ENCODE results near the gene BAZ2A. TPM values are rescaled to one million over a fixed set of nuclear protein-coding genes. Genes with fewer than 3 reads are reported as not detected.
"Not testable (repeated sequence)": the region's sequence is repeated elsewhere in the genome, so short reads cannot be mapped to it uniquely, and the experiment has no call there.

BAZ2A gene
- total RNA-seq, 4 donors from 2014 or later: 40.5 to 65.8 (median 55.4) TPM

- ATAC-seq (no peak), DNase-seq (no peak)
- H3K4me1 ChIP-seq: no peaks in the 10 kb centered on the region
- H3K27ac ChIP-seq: no peak overlapping the region
- no peaks in the 10 kb centered on the region for H3K9me3 ChIP-seq
- no peak overlapping the region for H3K4me3 ChIP-seq
- peaks cover 3 to 8% of the 10 kb centered on the region in 2 donors for H3K36me3 ChIP-seq
- intact Hi-C loops (cut with DNase I; ENCODE audit: low total_unique reads) (no loop called here), in situ Hi-C loops (cut with MboI; ENCODE audit: low sequenced_read_pairs in 4 of 4) (no loop called here)
- TF ChIP-seq CTCF (IDR thresholded peaks at IDR 0.05 in 4 of 5, conservative IDR thresholded peaks at IDR 0.05 in 1 of 5): no peak
- no peak for TF ChIP-seq POLR2A (IDR thresholded peaks at IDR 0.05)
- H3K27me3 ChIP-seq: no peaks in the 10 kb centered on the region
These were observed 28.8 kb upstream of the BAZ2A start for GRCh38 chr12:56658921-56659320.

- no peaks in the 10 kb centered on the region for H3K27me3 ChIP-seq
- no peak for DNase-seq
- in situ Hi-C loops (cut with MboI; ENCODE audit: low sequenced_read_pairs in 4 of 4) (no loop called here), intact Hi-C loops (cut with DNase I; ENCODE audit: low total_unique reads) (no loop called here)
- H3K36me3 ChIP-seq: no peaks in the 10 kb centered on the region
- ATAC-seq: no peak
- H3K4me3 ChIP-seq: no peak overlapping the region
- TF ChIP-seq POLR2A (IDR thresholded peaks at IDR 0.05) (no peak), CTCF (IDR thresholded peaks at IDR 0.05 in 4 of 5, conservative IDR thresholded peaks at IDR 0.05 in 1 of 5) (no peak)
- no peaks in the 10 kb centered on the region for H3K9me3 ChIP-seq
- H3K27ac ChIP-seq: no peak overlapping the region
- H3K4me1 ChIP-seq: no peaks in the 10 kb centered on the region
These were observed 27.6 kb upstream of the BAZ2A start for GRCh38 chr12:56657416-56658379.

GRCh38 chr12:56653781-56654180, 23.7 kb upstream of the BAZ2A start:
- intact Hi-C loops (cut with DNase I; ENCODE audit: low total_unique reads); ATAC-seq; H3K27me3 ChIP-seq; DNase-seq; H3K4me3 ChIP-seq; in situ Hi-C loops (cut with MboI; ENCODE audit: low sequenced_read_pairs in 4 of 4); H3K9me3 ChIP-seq; H3K36me3 ChIP-seq; H3K4me1 ChIP-seq; H3K27ac ChIP-seq: not testable (repeated sequence)

- H3K4me3 ChIP-seq; H3K9me3 ChIP-seq; ATAC-seq; H3K27me3 ChIP-seq; intact Hi-C loops (cut with DNase I; ENCODE audit: low total_unique reads); DNase-seq; H3K27ac ChIP-seq: not testable (repeated sequence)
- in situ Hi-C loops (cut with MboI; ENCODE audit: low sequenced_read_pairs in 4 of 4): loop anchor here in 2 of 4 donors (10.0 to 25.0 kb wide), 2 partner anchors 77 to 864 kb away; partner anchors contain the start of genes DDIT3 (in 1 of the 2), MBD6 (in 1 of the 2) and NACA (in 1 of the 2)
- Histone ChIP-seq H3K4me1 (peaks cover 19 to 21% of the 10 kb centered on the region in 2 donors), H3K36me3 (peaks cover 6 to 21% of the 10 kb centered on the region in 2 donors)
These were observed 17.9 kb upstream of the BAZ2A start for GRCh38 chr12:56648023-56648422.

- TF ChIP-seq CTCF (IDR thresholded peaks at IDR 0.05 in 4 of 5, conservative IDR thresholded peaks at IDR 0.05 in 1 of 5) (no peak), POLR2A (IDR thresholded peaks at IDR 0.05) (peak; percentile 96 to 99)
- in situ Hi-C loops (cut with MboI; ENCODE audit: low sequenced_read_pairs in 4 of 4): loop anchor here in 2 of 4 donors (10.0 to 25.0 kb wide), 2 partner anchors 79 to 866 kb away; partner anchors contain the start of genes DDIT3 (in 1 of the 2), MBD6 (in 1 of the 2) and NACA (in 1 of the 2)
- DNase-seq (peak; percentile 98 to 99), ATAC-seq (peak; percentile 99 to 100)
- peaks cover 12 to 43% of the 10 kb centered on the region in 2 donors for H3K36me3 ChIP-seq
- intact Hi-C loops (cut with DNase I; ENCODE audit: low total_unique reads): loop anchor here (1.0 to 2.0 kb wide), 2 partner anchors 43 to 79 kb away; partner anchors contain the start of genes NACA and PTGES3
- H3K9me3 ChIP-seq: no peaks in the 10 kb centered on the region
- peaks cover 27 to 32% of the 10 kb centered on the region in 2 donors for H3K4me1 ChIP-seq
- H3K27me3 ChIP-seq: no peaks in the 10 kb centered on the region
- H3K4me3 ChIP-seq: peak within 1 kb of the TSS; percentile 66 to 99 (median 94)
- peak within 1 kb of the TSS; percentile 92 to 99 (median 95) for H3K27ac ChIP-seq
These were observed 15.8 kb upstream of the BAZ2A start, which contains the start of gene ATP5F1B for GRCh38 chr12:56645717-56646446. Gene ATP5F1B (minus strand): TSS chr12:56645984. CDS start chr12:56645963, 21 bp downstream.
